GM23338 (cell line): Measurements from ENCODE around the gene EMILIN2.

Experiments
- CREB1 ChIP-seq: fragments of 250-450 bp; sonication (Bioruptor Pico); IDR thresholded peaks from 2 replicates; pipeline ENCODE4 v1.5.0; 2020; ENCODE audit warnings: low read depth, mild to moderate bottlenecking, moderate library complexity
- EZH2 ChIP-seq: fragments of 200-600 bp; sonication (generic); IDR thresholded peaks from one replicate; pipeline ENCODE4 v1.8.0; 2017; ENCODE audit warnings: antibody characterized with exemption, mild to moderate bottlenecking, low read depth; ENCODE audit not compliant: unreplicated experiment
- EZH2phosphoT487 ChIP-seq: fragments of 200-600 bp; sonication (generic); IDR thresholded peaks from one replicate; pipeline ENCODE4 v1.8.1; 2018; ENCODE audit warnings: antibody characterized with exemption; ENCODE audit not compliant: unreplicated experiment
- JUNB ChIP-seq: IDR thresholded peaks from one replicate; pipeline ENCODE4 v1.6.1; 2016; ENCODE audit warnings: antibody characterized with exemption; ENCODE audit not compliant: unreplicated experiment
- NANOG ChIP-seq: IDR thresholded peaks from 2 replicates; pipeline ENCODE4 v1.6.1; 2016; ENCODE audit warnings: antibody characterized with exemption, borderline replicate concordance
- POLR2AphosphoS5 ChIP-seq: IDR thresholded peaks from 2 replicates; pipeline ENCODE4 v1.6.1; 2016; ENCODE audit warnings: antibody characterized with exemption, low read depth
- ZNF114 ChIP-seq: fragments of 250-450 bp; sonication (Bioruptor Pico); IDR thresholded peaks from 2 replicates; pipeline ENCODE4 v1.5.0; 2020; ENCODE audit warnings: mild to moderate bottlenecking, moderate library complexity
- TF ChIP-seq, protein P1 (sequence below), 2 experiments: fragments of 200-600 bp in 1 of 2; sonication (generic) in 1 of 2; conservative IDR thresholded peaks; 2 replicates each; pipeline versions ENCODE4 v1.5.1 to v1.6.1; 2016 to 2017; ENCODE audit warnings: antibody characterized with exemption in 2 of 2, low read depth in 2 of 2, mild to moderate bottlenecking in 2 of 2, moderate library complexity in 1 of 2
- TF ChIP-seq, protein P2 (sequence below): IDR thresholded peaks from one replicate; pipeline ENCODE4 v1.6.1; 2018; ENCODE audit warnings: antibody characterized with exemption; ENCODE audit not compliant: unreplicated experiment
- TF ChIP-seq, protein P3 (sequence below): IDR thresholded peaks from 2 replicates; pipeline ENCODE4 v1.6.1; 2016; ENCODE audit warnings: antibody characterized with exemption

DNA sequence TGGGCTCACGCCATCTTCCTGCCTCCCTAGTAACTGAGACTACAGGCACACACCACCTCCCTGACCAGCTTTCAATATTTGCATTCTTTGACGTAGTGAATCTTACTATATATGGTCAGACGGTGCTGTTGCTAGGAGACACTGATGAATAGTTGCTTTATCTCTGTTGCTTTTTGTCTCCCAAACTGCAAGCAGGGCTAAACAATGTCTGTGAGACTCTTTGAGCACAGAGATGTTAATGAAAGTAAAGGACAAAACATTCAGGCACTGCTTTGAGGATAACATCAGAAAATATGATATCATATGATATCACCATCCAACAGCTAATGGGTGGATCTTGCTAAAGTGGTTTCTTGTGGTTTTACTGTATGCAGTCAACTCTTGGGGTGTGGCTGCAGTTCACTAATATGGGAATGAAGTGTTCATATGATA lies 43.0 kb downstream of the EMILIN2 start:
- TF ChIP-seq, protein P1, sequence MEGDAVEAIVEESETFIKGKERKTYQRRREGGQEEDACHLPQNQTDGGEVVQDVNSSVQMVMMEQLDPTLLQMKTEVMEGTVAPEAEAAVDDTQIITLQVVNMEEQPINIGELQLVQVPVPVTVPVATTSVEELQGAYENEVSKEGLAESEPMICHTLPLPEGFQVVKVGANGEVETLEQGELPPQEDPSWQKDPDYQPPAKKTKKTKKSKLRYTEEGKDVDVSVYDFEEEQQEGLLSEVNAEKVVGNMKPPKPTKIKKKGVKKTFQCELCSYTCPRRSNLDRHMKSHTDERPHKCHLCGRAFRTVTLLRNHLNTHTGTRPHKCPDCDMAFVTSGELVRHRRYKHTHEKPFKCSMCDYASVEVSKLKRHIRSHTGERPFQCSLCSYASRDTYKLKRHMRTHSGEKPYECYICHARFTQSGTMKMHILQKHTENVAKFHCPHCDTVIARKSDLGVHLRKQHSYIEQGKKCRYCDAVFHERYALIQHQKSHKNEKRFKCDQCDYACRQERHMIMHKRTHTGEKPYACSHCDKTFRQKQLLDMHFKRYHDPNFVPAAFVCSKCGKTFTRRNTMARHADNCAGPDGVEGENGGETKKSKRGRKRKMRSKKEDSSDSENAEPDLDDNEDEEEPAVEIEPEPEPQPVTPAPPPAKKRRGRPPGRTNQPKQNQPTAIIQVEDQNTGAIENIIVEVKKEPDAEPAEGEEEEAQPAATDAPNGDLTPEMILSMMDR (conservative IDR thresholded peaks at IDR 0.05; ENCODE audit: low read depth in 2 of 2): no peak
- TF ChIP-seq, protein P2, sequence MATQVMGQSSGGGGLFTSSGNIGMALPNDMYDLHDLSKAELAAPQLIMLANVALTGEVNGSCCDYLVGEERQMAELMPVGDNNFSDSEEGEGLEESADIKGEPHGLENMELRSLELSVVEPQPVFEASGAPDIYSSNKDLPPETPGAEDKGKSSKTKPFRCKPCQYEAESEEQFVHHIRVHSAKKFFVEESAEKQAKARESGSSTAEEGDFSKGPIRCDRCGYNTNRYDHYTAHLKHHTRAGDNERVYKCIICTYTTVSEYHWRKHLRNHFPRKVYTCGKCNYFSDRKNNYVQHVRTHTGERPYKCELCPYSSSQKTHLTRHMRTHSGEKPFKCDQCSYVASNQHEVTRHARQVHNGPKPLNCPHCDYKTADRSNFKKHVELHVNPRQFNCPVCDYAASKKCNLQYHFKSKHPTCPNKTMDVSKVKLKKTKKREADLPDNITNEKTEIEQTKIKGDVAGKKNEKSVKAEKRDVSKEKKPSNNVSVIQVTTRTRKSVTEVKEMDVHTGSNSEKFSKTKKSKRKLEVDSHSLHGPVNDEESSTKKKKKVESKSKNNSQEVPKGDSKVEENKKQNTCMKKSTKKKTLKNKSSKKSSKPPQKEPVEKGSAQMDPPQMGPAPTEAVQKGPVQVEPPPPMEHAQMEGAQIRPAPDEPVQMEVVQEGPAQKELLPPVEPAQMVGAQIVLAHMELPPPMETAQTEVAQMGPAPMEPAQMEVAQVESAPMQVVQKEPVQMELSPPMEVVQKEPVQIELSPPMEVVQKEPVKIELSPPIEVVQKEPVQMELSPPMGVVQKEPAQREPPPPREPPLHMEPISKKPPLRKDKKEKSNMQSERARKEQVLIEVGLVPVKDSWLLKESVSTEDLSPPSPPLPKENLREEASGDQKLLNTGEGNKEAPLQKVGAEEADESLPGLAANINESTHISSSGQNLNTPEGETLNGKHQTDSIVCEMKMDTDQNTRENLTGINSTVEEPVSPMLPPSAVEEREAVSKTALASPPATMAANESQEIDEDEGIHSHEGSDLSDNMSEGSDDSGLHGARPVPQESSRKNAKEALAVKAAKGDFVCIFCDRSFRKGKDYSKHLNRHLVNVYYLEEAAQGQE: no peak
- TF ChIP-seq POLR2AphosphoS5 (no peak), ZNF114 (CRISPR knock-in tag) (no peak), EZH2 (no peak), EZH2phosphoT487 (no peak), JUNB (no peak), NANOG (no peak), CREB1 (CRISPR knock-in tag) (no peak)
- TF ChIP-seq, protein P3, sequence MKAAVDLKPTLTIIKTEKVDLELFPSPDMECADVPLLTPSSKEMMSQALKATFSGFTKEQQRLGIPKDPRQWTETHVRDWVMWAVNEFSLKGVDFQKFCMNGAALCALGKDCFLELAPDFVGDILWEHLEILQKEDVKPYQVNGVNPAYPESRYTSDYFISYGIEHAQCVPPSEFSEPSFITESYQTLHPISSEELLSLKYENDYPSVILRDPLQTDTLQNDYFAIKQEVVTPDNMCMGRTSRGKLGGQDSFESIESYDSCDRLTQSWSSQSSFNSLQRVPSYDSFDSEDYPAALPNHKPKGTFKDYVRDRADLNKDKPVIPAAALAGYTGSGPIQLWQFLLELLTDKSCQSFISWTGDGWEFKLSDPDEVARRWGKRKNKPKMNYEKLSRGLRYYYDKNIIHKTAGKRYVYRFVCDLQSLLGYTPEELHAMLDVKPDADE: no peak
